ENCODE measurements around the gene MBD6.
"Not testable (repeated sequence)": the region's sequence is repeated elsewhere in the genome, so short reads cannot be mapped to it uniquely, and the experiment has no call there.

The MBD6 gene

DNA sequence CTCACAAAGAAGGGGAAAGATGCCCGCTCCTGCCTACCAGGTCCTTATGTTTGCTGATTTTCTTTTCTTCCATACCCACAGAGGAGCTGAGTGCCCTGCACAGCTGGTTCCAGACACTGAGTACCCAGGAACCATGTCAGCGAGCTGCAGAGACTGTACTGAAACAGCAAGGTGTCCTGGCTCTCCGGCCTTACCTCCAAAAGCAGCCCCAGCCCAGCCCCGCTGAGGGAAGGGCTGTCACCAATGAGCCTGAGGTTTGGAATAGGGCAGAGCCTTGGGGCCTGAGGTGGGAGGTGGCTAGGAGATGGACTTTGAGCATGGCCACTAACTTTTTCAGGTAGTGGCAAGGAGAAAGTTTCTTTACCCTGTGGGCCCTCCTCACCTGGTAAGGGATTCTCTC is 32.5 kb upstream of the MBD6 start:
- DNase-seq: no peak

DNA sequence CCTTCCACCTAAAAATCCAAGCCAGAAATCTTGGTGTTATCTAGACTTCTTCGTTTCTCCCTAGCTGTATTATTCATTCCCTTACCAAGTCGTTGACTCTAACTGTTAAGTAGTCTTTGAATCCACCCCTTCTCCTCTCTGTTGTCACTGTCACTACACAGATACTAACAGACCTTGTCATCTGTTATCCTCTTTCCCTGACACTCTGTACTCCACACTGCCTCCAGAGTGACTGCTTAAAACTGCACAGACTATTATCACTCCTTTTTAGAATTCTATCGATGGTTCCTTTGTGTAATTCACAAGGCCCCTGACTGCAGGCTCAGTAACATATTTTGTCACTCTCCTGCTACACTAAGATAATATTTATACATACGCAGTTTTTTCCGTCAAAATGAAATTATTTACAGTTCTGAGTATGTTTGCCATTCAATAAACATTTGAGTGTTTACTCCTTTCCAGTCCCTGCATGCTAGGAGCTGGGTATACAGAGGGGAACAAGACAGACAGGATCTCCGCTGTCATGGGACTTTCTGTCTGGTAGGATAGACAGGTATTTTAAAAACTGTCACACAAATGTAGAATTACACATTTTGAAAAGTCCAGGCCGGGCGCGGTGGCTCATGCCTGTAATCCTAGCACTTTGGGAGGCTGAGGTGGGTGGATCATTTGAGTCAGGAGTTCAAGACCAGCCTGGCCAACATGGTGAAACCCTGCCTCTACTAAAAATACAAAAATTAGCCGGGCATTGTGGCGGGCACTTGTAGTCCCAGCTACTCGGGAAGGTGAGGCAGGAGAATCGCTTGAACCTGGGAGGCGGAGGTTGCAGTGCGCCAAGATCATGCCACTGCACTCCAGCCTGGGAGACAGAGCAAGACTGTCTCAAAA is 31.0 kb upstream of the MBD6 start:
- peak; percentile 67 for DNase-seq

DNA sequence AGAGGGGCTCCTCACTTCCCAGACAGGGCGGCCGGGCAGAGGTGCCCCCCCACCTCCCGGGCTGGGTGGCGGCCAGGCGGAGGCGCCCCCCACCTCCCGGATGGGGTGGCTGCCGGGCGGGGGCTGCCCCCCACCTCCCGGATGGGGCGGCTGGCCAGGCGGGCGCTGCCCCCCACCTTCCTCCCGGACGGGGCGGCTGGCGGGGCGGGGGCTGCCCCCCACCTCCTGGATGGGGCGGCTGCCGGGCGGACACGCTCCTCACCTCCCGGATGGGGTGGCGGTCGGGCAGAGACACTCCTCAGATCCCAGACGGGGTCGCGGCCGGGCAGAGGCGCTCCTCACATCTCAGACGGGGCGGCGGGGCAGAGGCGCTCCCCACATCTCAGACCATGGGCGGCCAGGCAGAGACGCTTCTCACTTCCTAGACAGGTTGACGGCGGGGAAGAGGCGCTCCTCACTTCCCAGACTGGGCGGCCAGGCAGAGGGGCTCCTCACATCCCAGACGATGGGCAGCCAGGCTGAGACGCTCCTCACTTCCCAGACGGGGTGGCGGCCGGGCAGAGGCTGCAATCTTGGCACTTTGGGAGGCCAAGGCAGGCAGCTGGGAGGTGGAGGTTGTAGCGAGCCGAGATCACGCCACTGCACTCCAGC is 27.4 kb upstream of the MBD6 start:
- not testable (repeated sequence) for DNase-seq

- no peak for DNase-seq
These were observed 25.8 kb upstream of the MBD6 start for GRCh38 chr12:57496822-57497221.

DNA sequence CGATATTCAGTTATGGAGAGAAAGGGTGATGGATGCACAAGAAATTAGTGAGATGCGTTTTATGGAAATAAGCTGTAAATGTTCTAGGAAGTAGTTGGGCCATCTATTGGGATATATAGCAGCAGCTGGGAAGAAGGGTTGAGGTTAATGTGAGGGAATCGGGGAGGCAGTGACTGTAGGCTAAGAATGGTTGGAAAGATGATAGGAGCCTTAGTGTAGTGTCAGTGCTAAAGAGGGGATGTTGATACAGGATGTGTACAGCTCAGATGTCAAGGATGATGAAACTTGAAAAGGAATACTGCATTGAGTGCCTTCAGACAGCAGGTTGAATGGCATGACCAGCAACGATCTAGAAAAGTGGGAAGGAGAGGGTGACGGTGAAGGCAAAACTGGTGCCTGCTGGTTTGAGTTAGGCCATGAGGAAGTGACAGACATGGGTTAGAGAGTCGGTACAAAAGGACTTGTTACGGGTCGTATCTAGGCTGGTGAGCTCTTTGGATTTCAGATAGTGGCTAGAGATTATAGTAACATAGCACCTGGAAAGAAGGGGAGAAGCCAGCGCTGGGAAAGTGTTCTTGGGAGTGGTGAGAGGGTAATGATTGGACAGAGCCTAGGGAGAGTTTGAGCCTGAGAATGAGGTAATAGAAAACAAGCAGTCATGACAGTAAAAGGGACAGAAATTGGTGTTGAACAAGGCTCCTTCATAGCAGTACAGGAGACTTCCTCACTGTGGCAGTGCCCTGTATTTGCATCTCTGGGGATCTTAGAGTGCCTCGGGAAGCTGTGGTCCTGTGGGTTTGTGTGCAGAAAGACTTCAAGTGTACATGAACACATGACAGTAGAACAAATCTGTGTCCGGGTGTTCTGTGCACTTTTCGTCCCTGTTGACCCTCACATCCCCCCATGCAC is 25.1 kb upstream of the MBD6 start:
- DNase-seq: no peak

- DNase-seq: no peak
These were observed 24.5 kb upstream of the MBD6 start for GRCh38 chr12:57498132-57498502.

DNA sequence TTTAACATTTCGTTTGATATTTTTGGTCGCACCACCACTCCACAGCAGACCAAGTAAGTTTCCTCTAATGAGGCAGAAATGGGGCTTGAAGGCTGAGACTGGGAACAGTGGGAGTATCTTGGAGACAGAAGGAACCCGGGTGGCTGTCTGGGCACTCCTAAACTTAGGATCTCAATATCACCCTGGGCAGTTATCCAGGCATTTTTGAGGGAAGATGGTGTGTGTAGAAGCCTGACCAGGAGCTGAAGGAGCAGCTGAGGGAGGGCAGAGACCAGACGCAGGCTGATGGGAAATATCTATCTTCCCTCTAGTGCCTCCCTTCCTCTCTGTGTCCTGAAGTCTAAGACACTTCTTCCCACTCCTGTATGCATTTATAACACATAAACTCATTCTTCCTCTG is 24.1 kb upstream of the MBD6 start:
- DNase-seq: no peak

- DNase-seq: no peak
These were observed 22.4 kb upstream of the MBD6 start for GRCh38 chr12:57500213-57500612.

DNA sequence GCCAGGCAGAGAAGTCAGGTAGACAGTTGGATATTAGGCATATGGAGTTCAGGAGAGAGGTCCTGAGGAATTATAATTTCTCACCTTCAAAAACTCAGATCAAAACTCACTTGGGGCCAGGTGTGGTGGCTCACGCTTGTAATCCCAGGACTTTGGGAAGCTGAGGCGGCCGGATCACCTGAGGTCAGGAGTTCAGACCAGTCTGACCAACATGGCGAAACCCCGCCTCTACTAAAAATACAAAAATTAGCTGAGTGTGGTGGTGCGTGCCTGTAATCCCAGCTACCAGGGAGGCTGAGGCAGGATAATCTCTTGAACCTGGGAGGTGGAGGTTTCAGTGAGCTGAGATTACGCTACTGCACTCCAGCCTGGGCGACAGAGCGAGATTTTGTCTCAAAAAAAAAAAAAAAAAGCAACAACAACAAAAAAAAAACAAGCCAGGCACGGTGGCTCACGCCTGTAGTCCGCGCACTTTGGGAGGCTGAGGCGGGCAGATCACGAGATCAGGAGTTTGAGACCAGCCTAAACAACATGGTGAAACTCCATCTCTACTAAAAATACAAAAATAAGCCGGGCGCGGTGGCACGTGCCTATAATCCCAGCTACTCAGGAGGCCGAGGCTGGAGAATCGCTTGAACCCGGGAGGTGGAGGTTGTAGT is 20.2 kb upstream of the MBD6 start:
- DNase-seq: not testable (repeated sequence)

DNA sequence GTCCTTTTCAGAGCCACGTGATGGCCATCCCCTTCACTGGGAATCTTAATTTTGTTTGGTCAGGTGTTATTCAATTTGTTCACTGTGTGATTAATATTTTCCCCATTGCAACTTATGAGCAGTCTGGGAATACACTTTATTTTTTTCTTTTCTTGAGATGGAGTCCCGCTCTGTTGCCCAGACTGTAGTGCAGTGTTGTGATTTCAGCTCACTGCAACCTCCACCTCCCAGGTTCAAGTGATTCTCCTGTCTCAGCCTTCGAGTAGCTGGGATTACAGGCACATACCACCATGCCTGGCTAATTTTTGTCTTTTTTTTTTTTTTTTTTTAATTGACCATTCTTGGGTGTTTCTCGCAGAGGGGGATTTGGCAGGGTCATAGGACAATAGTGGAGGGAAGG is 16.1 kb upstream of the MBD6 start:
- not testable (repeated sequence) for DNase-seq

GRCh38 chr12:57507796-57508195 is 14.8 kb upstream of the MBD6 start:
- DNase-seq: not testable (repeated sequence)

GRCh38 chr12:57511161-57511560 is 11.5 kb upstream of the MBD6 start:
- DNase-seq: no peak

DNA sequence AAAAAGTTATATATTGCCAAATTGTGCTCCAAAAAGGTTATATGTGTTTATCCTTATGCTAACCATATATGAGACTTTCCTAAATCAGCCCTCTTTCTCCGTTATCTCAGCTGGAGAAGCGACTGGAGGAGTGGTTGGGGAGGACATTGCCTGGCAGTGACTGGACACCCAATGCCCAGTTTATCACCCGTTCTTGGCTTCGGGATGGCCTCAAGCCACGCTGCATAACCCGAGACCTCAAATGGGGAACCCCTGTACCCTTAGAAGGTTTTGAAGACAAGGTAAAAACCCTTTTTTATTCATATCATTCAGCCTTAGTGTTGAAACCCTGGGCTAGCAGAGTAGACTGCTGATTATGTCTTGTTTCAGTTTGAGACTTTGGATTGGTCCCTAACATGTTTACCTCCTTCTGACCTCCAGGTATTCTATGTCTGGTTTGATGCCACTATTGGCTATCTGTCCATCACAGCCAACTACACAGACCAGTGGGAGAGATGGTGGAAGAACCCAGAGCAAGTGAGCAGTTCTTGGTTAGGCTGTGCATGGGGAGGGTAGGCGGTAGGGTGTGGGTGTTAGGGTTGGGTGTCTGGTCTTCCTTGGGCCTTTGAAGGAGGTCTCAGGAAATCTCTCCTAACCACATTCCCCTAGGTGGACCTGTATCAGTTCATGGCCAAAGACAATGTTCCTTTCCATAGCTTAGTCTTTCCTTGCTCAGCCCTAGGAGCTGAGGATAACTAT is 10.9 kb upstream of the MBD6 start:
- no peak for DNase-seq

DNA sequence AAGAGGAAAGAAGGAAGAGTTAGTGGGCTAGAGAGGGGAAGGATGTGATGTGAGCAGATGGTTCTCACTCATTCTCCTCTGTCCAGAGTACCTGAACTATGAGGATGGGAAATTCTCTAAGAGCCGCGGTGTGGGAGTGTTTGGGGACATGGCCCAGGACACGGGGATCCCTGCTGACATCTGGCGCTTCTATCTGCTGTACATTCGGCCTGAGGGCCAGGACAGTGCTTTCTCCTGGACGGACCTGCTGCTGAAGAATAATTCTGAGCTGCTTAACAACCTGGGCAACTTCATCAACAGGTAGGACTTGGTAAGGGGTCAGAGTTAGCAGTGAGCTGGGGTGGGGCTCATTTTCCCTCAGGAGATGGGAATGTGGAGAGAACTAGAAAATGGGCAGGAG is 10.0 kb upstream of the MBD6 start:
- DNase-seq: no peak

- no peak for DNase-seq
These were observed 9.4 kb upstream of the MBD6 start for GRCh38 chr12:57513266-57513665.

GRCh38 chr12:57513677-57514076 is 8.9 kb upstream of the MBD6 start:
- DNase-seq: not testable (repeated sequence)

DNA sequence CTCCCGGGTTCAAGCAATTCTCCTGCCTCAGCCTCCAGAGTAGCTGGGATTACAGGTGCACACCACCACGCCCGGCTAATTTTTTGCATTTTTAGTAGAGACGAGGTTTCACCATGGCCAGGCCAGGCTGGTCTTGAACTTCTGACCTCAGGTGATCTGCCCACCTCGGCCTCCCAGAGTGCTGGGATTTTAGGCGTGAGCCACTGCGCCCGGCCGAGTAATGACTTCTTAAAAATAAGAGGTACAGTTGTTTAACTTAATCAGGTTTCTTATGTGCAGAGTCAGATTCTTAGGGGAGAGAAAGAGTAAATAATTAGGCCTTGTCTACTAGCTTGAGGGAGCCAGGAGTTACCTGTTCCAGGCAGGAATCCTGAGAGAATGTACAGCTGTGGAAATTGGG is 8.4 kb upstream of the MBD6 start:
- not testable (repeated sequence) for DNase-seq

GRCh38 chr12:57514720-57515407 is 7.8 kb upstream of the MBD6 start:
- peak; percentile 42 for DNase-seq

GRCh38 chr12:57515408-57515933 is 7.2 kb upstream of the MBD6 start:
- DNase-seq: no peak

DNA sequence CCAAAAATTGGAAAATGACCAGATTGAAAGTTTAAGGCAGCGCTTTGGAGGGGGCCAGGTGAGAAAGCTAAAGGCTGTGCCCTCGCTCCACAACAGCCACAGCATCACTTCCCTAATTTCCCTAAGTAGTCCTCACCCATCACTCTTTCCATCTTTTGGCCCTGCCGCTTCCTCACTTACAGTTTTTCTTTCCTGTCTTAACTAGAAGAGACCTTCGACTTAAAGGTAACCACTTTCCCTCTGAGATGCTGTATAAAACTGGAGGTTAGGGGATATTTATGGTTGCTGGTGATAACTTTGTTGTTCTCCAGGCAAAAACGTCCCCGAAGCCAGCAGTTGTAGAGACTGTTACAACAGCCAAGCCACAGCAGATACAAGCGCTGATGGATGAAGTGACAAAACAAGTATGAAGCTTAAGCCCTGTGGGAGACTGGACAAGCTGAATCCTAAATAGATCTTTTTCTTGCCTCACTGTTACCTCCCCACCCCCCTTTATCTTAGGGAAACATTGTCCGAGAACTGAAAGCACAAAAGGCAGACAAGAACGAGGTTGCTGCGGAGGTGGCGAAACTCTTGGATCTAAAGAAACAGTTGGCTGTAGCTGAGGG is 6.6 kb upstream of the MBD6 start:
- peak; percentile 30 for DNase-seq

Measured in DMS53 (cell line).